Colonic mucosa (tissue), 4 donors: ENCODE results near the gene MAGED2. TPM values are rescaled to one million over a fixed set of nuclear protein-coding genes. Genes with fewer than 3 reads are reported as not detected.
"Not testable (repeated sequence)": the region's sequence is repeated elsewhere in the genome, so short reads cannot be mapped to it uniquely, and the experiment has no call there.

Experiments used
- DNase-seq: peaks from one replicate; pipeline ENCODE4 v3.0.0-alpha.2; 2020
- H3K27ac ChIP-seq: fragments of 200-600 bp; one replicate; pipeline ENCODE4 v1.8.0; 2021
- H3K27me3 ChIP-seq: fragments of 200-600 bp; one replicate; pipeline ENCODE4 v1.8.0; 2021
- H3K36me3 ChIP-seq: fragments of 200-600 bp; one replicate; pipeline ENCODE4 v1.8.0; 2021
- H3K4me1 ChIP-seq: fragments of 200-600 bp; one replicate; pipeline ENCODE4 v1.8.0; 2021; ENCODE audit warnings: mild to moderate bottlenecking
- H3K4me3 ChIP-seq: fragments of 200-600 bp; one replicate; pipeline ENCODE4 v1.8.0; 2021
- H3K9ac ChIP-seq, 2 donors: one replicate each; pipeline ENCODE4 v1.7.0; 2013; ENCODE audit warnings: control low read depth in 2 of 2, low read depth in 2 of 2, low read length in 2 of 2
- H3K9me3 ChIP-seq: fragments of 200-600 bp; one replicate; pipeline ENCODE4 v1.8.0; 2021
- intact Hi-C: fragments of 100-400 bp; cut with DNase I; formaldehyde crosslinking; loops from one replicate; pipeline ENCODE4 v1.14.1; 2022
- total RNA-seq, 2 donors: library from RNA; stranded (reverse); fragmentation: NEBNext Ultra II Directional in 1 of 2; extraction: Animal tissue kit (Norgen Biotek cat#: 25700) in 1 of 2; gene quantifications; one replicate each; pipeline ENCODE4 v1.2.1, GENCODE V29; 2021
- TF ChIP-seq, protein P1 (sequence below): fragments of 200-600 bp; IDR thresholded peaks from one replicate; pipeline ENCODE4 v1.8.0; 2022; ENCODE audit warnings: antibody characterized with exemption, mild to moderate bottlenecking
- donor health status: healthy.
- donor health status: DM: no; HTN: no; CAD: no.
- donor health status: DM: no; HTN: no; CAD: no.

Gene MAGED2
- total RNA-seq, 2 donors from 2014 or later = 61.6 to 85.5 TPM

DNA sequence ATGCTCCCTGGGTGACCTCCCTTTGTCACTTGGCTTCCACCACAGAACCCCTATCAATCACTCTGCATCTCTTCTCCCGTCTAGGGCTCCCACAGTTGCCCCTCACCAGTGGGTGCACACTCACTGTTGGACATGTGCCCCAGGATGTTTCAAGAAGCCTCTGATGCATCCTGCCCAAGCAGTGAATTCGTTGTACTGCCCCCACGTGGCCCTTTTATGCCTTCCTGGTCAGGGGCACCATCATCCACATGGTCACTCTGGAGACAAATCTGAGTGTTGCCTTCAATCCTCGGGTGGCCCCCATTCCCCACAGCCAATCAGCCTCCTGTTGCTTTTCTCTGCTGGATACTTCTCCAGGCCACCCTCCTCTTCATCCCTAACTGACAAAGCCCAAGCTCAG is 21.6 kb upstream of the MAGED2 start:
- H3K9me3 ChIP-seq = no peaks in the 10 kb centered on the region
- H3K4me1 ChIP-seq = no peaks in the 10 kb centered on the region
- intact Hi-C loops = loop anchor here (10.0 kb wide), 1 partner anchor 541 kb away; no protein-coding TSS in a partner anchor
- TF ChIP-seq, protein P1, sequence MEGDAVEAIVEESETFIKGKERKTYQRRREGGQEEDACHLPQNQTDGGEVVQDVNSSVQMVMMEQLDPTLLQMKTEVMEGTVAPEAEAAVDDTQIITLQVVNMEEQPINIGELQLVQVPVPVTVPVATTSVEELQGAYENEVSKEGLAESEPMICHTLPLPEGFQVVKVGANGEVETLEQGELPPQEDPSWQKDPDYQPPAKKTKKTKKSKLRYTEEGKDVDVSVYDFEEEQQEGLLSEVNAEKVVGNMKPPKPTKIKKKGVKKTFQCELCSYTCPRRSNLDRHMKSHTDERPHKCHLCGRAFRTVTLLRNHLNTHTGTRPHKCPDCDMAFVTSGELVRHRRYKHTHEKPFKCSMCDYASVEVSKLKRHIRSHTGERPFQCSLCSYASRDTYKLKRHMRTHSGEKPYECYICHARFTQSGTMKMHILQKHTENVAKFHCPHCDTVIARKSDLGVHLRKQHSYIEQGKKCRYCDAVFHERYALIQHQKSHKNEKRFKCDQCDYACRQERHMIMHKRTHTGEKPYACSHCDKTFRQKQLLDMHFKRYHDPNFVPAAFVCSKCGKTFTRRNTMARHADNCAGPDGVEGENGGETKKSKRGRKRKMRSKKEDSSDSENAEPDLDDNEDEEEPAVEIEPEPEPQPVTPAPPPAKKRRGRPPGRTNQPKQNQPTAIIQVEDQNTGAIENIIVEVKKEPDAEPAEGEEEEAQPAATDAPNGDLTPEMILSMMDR = no peak
- H3K9ac ChIP-seq = no peak overlapping the region
- no peak overlapping the region for H3K4me3 ChIP-seq
- no peak overlapping the region for H3K27ac ChIP-seq
- H3K27me3 ChIP-seq = no peaks in the 10 kb centered on the region
- H3K36me3 ChIP-seq = no peaks in the 10 kb centered on the region
- DNase-seq = no peak

DNA sequence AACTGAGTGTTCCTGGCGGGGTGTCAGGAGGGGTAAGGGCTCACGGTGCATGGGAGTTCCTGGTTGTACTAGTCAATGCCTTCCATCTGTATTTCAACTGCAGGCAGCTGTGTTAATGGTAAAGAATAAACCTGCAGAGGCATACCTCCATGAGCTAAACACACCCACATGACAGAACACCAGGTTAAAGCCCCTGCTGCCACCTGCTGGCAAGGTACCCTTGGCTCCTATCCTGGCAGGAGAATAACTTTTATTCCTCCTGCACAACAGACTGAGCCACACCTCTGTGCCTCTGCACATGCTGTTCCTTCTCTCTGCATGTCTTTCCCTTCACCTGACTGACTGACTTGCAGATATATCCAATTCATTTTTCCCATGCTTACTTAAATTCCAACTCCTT is 20.6 kb upstream of the MAGED2 start:
- Histone ChIP-seq H3K27me3 (no peaks in the 10 kb centered on the region), H3K4me3 (no peak overlapping the region), H3K9me3 (no peaks in the 10 kb centered on the region), H3K36me3 (no peaks in the 10 kb centered on the region), H3K27ac (no peak overlapping the region), H3K4me1 (no peaks in the 10 kb centered on the region), H3K9ac (no peak overlapping the region)
- DNase-seq = peak; percentile 28
- intact Hi-C loops = loop anchor here (10.0 kb wide), 1 partner anchor 542 kb away; no protein-coding TSS in a partner anchor
- TF ChIP-seq, protein P1 = peak; percentile 17

DNA sequence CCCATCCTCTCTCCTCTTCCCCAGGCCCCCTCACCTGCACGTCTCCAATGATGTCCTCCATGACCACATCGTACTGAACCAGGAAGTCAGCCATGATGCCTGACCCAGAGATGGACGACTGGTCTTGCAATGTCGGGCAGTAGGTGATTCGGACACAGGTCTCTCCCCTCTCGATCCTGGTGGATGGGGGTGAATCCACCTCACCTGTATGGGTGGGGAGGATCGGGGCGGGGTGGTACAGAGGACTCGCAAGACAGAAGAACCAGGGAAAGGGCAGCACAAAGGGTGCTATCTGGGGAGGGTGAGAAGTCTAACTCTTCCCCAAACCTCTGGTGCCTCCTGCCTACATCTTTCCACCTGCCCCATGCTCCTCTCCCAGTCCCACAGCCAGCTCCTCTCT is 19.1 kb upstream of the MAGED2 start:
- H3K27ac ChIP-seq = no peak overlapping the region
- no peaks in the 10 kb centered on the region for H3K27me3 ChIP-seq
- no peak overlapping the region for H3K4me3 ChIP-seq
- intact Hi-C loops = loop anchor here (10.0 kb wide), 1 partner anchor 544 kb away; no protein-coding TSS in a partner anchor
- H3K36me3 ChIP-seq = no peaks in the 10 kb centered on the region
- TF ChIP-seq, protein P1 = no peak
- no peak overlapping the region for H3K9ac ChIP-seq
- H3K4me1 ChIP-seq = no peaks in the 10 kb centered on the region
- no peaks in the 10 kb centered on the region for H3K9me3 ChIP-seq
- no peak for DNase-seq

DNA sequence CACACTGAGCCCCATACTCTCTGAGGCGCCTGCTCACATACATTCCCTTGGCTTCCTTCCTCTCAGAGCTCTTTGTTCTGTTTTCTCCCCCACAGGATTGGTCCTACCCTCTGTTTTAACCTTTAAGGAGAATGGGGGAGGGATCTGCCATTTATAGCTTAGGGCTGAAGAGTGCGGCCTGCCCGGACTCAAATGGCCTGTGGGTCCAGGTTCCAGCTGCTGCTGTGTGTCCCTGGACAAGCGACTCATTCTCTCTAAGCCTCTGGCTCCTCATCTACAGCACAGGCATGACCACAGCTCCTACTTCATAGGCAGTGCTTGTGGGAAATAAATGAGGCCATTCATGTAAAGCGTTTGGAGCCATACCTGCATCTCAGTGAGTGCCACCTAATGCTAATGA is 18.1 kb upstream of the MAGED2 start:
- intact Hi-C loops = loop anchor here (10.0 kb wide), 1 partner anchor 545 kb away; no protein-coding TSS in a partner anchor
- not testable (repeated sequence) for H3K27me3 ChIP-seq, H3K9ac ChIP-seq, H3K9me3 ChIP-seq, DNase-seq, H3K27ac ChIP-seq, H3K4me3 ChIP-seq, H3K4me1 ChIP-seq, H3K36me3 ChIP-seq

DNA sequence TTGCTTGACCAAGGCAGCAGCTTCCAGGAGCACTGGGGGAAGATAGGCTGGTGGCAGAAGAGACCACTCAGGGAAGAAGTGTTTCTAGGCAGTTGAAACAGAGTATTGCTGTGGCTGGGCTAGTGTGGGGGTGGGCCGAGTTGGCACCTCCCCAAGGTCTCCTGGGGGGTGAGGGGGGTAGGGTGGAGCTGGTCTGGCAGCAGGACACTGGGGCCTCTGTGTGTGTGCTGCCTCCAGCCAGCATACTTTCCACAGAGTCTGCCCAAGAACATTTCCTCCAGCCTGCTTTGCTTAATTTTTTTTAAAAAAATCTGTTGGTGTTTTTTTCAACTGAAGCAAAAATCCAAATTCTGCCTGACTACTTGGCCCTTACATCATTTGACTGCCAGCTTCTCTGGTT is 13.5 kb upstream of the MAGED2 start:
- no peaks in the 10 kb centered on the region for H3K9me3 ChIP-seq
- no peak overlapping the region for H3K4me3 ChIP-seq
- H3K4me1 ChIP-seq = no peaks in the 10 kb centered on the region
- no peak for DNase-seq
- H3K27ac ChIP-seq = no peak overlapping the region
- TF ChIP-seq, protein P1 = no peak
- H3K36me3 ChIP-seq = no peaks in the 10 kb centered on the region
- no peaks in the 10 kb centered on the region for H3K27me3 ChIP-seq
- H3K9ac ChIP-seq = no peak overlapping the region
- intact Hi-C loops = no loop called here

DNA sequence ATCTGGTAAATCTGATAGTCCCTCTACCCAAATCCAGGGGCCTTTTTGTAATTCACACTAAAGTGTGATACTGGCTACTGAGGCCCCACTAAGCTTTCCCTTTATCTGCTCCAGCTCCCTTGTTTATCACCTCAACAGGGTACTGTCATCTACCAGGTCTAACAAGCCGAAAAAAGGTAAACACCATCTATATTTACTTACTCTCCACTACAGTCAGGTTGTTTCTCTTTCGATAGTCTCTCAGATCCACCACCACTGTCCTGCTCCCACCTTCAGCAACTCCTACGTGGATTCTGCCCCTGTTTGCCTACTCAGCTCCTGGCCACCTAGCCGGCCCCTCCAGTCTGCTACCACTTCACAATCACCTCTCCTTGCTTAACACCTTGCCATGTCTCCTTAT is 12.8 kb upstream of the MAGED2 start:
- H3K27me3 ChIP-seq = no peaks in the 10 kb centered on the region
- H3K9me3 ChIP-seq = no peaks in the 10 kb centered on the region
- H3K9ac ChIP-seq = no peak overlapping the region
- H3K36me3 ChIP-seq = no peaks in the 10 kb centered on the region
- no peak overlapping the region for H3K4me3 ChIP-seq
- no peak for DNase-seq
- TF ChIP-seq, protein P1 = no peak
- H3K27ac ChIP-seq = no peak overlapping the region
- no peaks in the 10 kb centered on the region for H3K4me1 ChIP-seq
- intact Hi-C loops = no loop called here
